K562 (cell line): ENCODE data around the gene ATXN7L2. TPM values are rescaled to one million over a fixed set of nuclear protein-coding genes. Genes with fewer than 3 reads are reported as not detected.

Experiments
- ARHGAP35 ChIP-seq: fragments of 450-650 bp; IDR thresholded peaks from 2 replicates; pipeline ENCODE4 v1.6.1; 2018; ENCODE audit not compliant: partially characterized antibody
- CCNT2 ChIP-seq: IDR thresholded peaks from 2 replicates; pipeline ENCODE4 v1.6.1; 2011; ENCODE audit warnings: borderline replicate concordance, low read depth, mild to moderate bottlenecking, moderate library complexity, mixed read lengths, low read length; ENCODE audit not compliant: insufficient read length; ENCODE audit errors: extremely low read depth
- CEBPB ChIP-seq: fragments of 450-650 bp; IDR thresholded peaks from 2 replicates; pipeline ENCODE4 v1.6.1; 2016; ENCODE audit warnings: missing genetic modification characterization, missing compliant biosample characterization
- CXXC5 ChIP-seq: fragments of 250-450 bp; sonication (Bioruptor Pico); IDR thresholded peaks from 2 replicates; pipeline ENCODE4 v1.8.0; 2022; ENCODE audit warnings: inconsistent platforms, mild to moderate bottlenecking, moderate library complexity
- EP300 ChIP-seq: IDR thresholded peaks from 2 replicates; pipeline ENCODE4 v1.6.1; 2012; ENCODE audit warnings: low read length, improper control_type of control experiment
- FOSL1 ChIP-seq: fragments of 200-800 bp; sonication (Bioruptor generic); conservative IDR thresholded peaks from 2 replicates; pipeline ENCODE4 v1.6.1; 2016; ENCODE audit warnings: missing genetic modification characterization, missing compliant biosample characterization
- HCFC1 ChIP-seq: IDR thresholded peaks from 2 replicates; pipeline ENCODE4 v1.6.1; 2012; ENCODE audit warnings: low read depth, low read length, improper control_type of control experiment
- KAT7 ChIP-seq: sonication (generic); formaldehyde crosslinking; IDR thresholded peaks from 2 replicates; pipeline ENCODE4 v1.8.0; 2022; ENCODE audit warnings: missing genetic modification reagents, mild to moderate bottlenecking, borderline replicate concordance
- MBD2 ChIP-seq: sonication (generic); IDR thresholded peaks from 2 replicates; pipeline ENCODE4 v1.6.1; 2016; ENCODE audit warnings: low read depth, borderline replicate concordance
- NCOA6 ChIP-seq: fragments of 450-650 bp; IDR thresholded peaks from 2 replicates; pipeline ENCODE4 v1.6.1; 2017; ENCODE audit warnings: mild to moderate bottlenecking
- PKNOX1 ChIP-seq: fragments of 450-650 bp; IDR thresholded peaks from 2 replicates; pipeline ENCODE4 v1.6.1; 2016
- PREB ChIP-seq: sonication (generic); formaldehyde crosslinking; IDR thresholded peaks from 2 replicates; pipeline ENCODE4 v1.8.1; 2023; ENCODE audit warnings: mild to moderate bottlenecking, missing genetic modification reagents
- SIN3A ChIP-seq, 2 experiments: fragments of 150-350 bp in 1 of 2; IDR thresholded peaks; 2 replicates each; pipeline ENCODE4 v1.6.1; 2011 to 2016; ENCODE audit warnings: borderline replicate concordance in 2 of 2, low read depth in 2 of 2, low read length in 2 of 2, mild to moderate bottlenecking in 2 of 2, moderate library complexity in 2 of 2; ENCODE audit not compliant: control insufficient read depth in 1 of 2
- SMARCE1 ChIP-seq: fragments of 450-650 bp; IDR thresholded peaks from 2 replicates; pipeline ENCODE4 v1.7.1; 2016; ENCODE audit warnings: mild to moderate bottlenecking
- STAT5A ChIP-seq: IDR thresholded peaks from 2 replicates; pipeline ENCODE4 v1.6.1; 2012; ENCODE audit warnings: low read length, inconsistent platforms, borderline replicate concordance
- THAP7 ChIP-seq: fragments of 250-450 bp; sonication (Bioruptor Pico); IDR thresholded peaks from 2 replicates; pipeline ENCODE4 v1.5.0; 2021
- XRCC4 ChIP-seq: IDR thresholded peaks from one replicate; pipeline ENCODE4 v1.6.1; 2011; ENCODE audit not compliant: insufficient read depth, insufficient read length; ENCODE audit errors: extremely low read depth
- YY1 ChIP-seq, 3 experiments: IDR thresholded peaks; 2 replicates each; pipeline ENCODE4 v1.6.1; 2011; ENCODE audit warnings: low read length in 2 of 3, mild to moderate bottlenecking in 2 of 3, moderate library complexity in 2 of 3, borderline replicate concordance in 1 of 3, control low read depth in 1 of 3, low read depth in 1 of 3; ENCODE audit not compliant: insufficient read depth in 3 of 3, insufficient replicate concordance in 2 of 3, control insufficient read depth in 1 of 3, insufficient read length in 1 of 3; ENCODE audit errors: extremely low read depth in 1 of 3
- ZBTB34 ChIP-seq: fragments of 250-450 bp; sonication (Bioruptor Pico); IDR thresholded peaks from 2 replicates; pipeline ENCODE4 v1.8.0; 2021; ENCODE audit warnings: mild to moderate bottlenecking, moderate library complexity
- ZKSCAN8 ChIP-seq: fragments of 200-800 bp; sonication (Bioruptor generic); IDR thresholded peaks from 2 replicates; pipeline ENCODE4 v1.6.1; 2016; ENCODE audit warnings: missing genetic modification characterization, missing compliant biosample characterization
- ZNF124 ChIP-seq: sonication (generic); formaldehyde crosslinking; IDR thresholded peaks from 2 replicates; pipeline ENCODE4 v1.8.1; 2022; ENCODE audit warnings: missing genetic modification reagents
- ZNF134 ChIP-seq: fragments of 250-450 bp; sonication (Bioruptor Pico); conservative IDR thresholded peaks from 2 replicates; pipeline ENCODE4 v1.4.0; 2020
- ZNF175 ChIP-seq: fragments of 200-800 bp; sonication (Bioruptor generic); IDR thresholded peaks from 2 replicates; pipeline ENCODE4 v1.6.1; 2016; ENCODE audit warnings: low read depth, mild to moderate bottlenecking, missing genetic modification characterization, missing compliant biosample characterization
- polyA plus RNA-seq, 8 experiments: library from polyadenylated mRNA; depleted of rRNA in 4 of 8; stranded (reverse) in 5 of 8; unstranded in 3 of 8; fragments of >200 nt; fragmentation: Nextera tagmentation in 2 of 8; fragmentation: Illumina TruSeq in 1 of 8; extraction: Ambion mirVana in 2 of 8; extraction: Trizol in 1 of 8; gene quantifications; 2 replicates each; pipeline versions ENCODE4 v1.2.1 to v1.2.3, GENCODE V29; 2011 to 2014; ENCODE audit warnings: inconsistent platforms in 1 of 8, missing spikeins in 1 of 8
- total RNA-seq, 7 experiments: library from RNA; depleted of rRNA in 6 of 7; stranded (reverse); fragments of >200 nt in 6 of 7; fragmentation: Illumina TruSeq in 2 of 7; extraction: Trizol in 2 of 7; gene quantifications; 2 replicates each; pipeline versions ENCODE4 v1.2.1 to v1.2.3, GENCODE V29; 2011 to 2021; ENCODE audit warnings: low replicate concordance in 1 of 7
- TF ChIP-seq, protein P1 (sequence below): IDR thresholded peaks from 2 replicates; pipeline ENCODE4 v1.6.1; 2014; ENCODE audit warnings: antibody characterized with exemption

ATXN7L2 gene
- total and polyA plus RNA-seq, 9 of the 15 experiments (the other 6 are each of a cell fraction or from before 2014, with no cell fraction given) = 0.21 to 10.4 (median 5.8) TPM

GRCh38 chr1:109438798-109439297 is 44.9 kb upstream of the ATXN7L2 start (continued):
- TF ChIP-seq SIN3A (IDR thresholded peaks at IDR 0.05; ENCODE audit: borderline replicate concordance in 2 of 2, control insufficient read depth in 1 of 2, low read depth in 2 of 2, low read length in 2 of 2) (no peak), THAP7 (CRISPR knock-in tag) (no peak), ZNF175 (0 out of 2 replicates have a peak, but pooled peaks have one; percentile 57), CEBPB (tag) (no peak), NCOA6 (no peak), ZNF134 (CRISPR knock-in tag) (no peak), ZBTB34 (CRISPR knock-in tag) (no peak), SMARCE1 (0 out of 2 replicates have a peak, but pooled peaks have one; percentile 47), MBD2 (no peak), PREB (CRISPR knock-in tag) (no peak), HCFC1 (no peak), CCNT2 (no peak), STAT5A (no peak), KAT7 (no peak), YY1 (IDR thresholded peaks at IDR 0.05; ENCODE audit: borderline replicate concordance in 1 of 3, control insufficient read depth in 1 of 3, extremely low read depth in 1 of 3, insufficient read depth in 3 of 3, insufficient read length in 1 of 3, insufficient replicate concordance in 2 of 3, low read depth in 1 of 3, low read length in 2 of 3) (peak in 1 of 3 experiments; percentile 37), PKNOX1 (no peak), CXXC5 (CRISPR knock-in tag) (no peak), EP300 (no peak), ZNF124 (CRISPR knock-in tag) (no peak), ZKSCAN8 (CRISPR knock-in tag) (no peak), XRCC4 (no peak), FOSL1 (tag) (peak; percentile 94), ARHGAP35 (no peak)
- TF ChIP-seq, protein P1, sequence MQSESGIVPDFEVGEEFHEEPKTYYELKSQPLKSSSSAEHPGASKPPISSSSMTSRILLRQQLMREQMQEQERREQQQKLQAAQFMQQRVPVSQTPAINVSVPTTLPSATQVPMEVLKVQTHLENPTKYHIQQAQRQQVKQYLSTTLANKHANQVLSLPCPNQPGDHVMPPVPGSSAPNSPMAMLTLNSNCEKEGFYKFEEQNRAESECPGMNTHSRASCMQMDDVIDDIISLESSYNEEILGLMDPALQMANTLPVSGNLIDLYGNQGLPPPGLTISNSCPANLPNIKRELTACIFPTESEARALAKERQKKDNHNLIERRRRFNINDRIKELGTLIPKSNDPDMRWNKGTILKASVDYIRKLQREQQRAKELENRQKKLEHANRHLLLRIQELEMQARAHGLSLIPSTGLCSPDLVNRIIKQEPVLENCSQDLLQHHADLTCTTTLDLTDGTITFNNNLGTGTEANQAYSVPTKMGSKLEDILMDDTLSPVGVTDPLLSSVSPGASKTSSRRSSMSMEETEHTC = no peak
